Stimulated activated CD4-positive, alpha-beta T cell treated with anti-CD3 and anti-CD28 coated beads, Interleukin-1b, Interleukin-23, amount 100 ng/mL, for 48 hours (primary cell): ENCODE results near the gene ITGB7.
"Not testable (repeated sequence)": the region's sequence is repeated elsewhere in the genome, so short reads cannot be mapped to it uniquely, and the experiment has no call there.

Source experiments
- DNase-seq: peaks from one replicate; pipeline ENCODE4 v3.0.0-alpha.2; 2020

ITGB7 gene

GRCh38 chr12:53176750-53177149, 30.3 kb downstream of the ITGB7 start:
- no peak for DNase-seq

GRCh38 chr12:53174881-53175491, 32.1 kb downstream of the ITGB7 start:
- DNase-seq, result no peak

- no peak for DNase-seq
Measured at GRCh38 chr12:53173085-53173715, 33.9 kb downstream of the ITGB7 start.

DNA sequence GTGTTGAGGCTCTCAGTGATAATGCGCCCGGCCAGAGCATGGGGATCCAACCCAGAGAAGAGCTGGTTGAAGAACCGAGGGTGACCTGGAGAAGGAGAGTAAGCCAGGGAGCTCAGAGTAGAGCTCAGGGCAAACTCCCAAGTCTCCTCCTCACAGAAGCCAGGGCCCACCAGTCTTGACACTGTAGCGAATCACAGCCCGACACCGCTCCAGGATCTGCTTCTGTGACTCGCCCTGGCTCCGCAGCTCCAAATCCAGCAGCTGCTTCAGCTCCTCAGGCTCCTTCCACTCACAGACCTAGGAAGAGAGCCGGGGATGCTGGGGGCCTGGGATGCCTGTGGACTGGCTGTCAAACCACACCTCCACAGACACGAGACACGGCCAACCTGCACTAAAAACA, 34.7 kb downstream of the ITGB7 start:
- no peak for DNase-seq

- DNase-seq, result no peak
Measured at GRCh38 chr12:53171725-53172329, 35.2 kb downstream of the ITGB7 start.

DNA sequence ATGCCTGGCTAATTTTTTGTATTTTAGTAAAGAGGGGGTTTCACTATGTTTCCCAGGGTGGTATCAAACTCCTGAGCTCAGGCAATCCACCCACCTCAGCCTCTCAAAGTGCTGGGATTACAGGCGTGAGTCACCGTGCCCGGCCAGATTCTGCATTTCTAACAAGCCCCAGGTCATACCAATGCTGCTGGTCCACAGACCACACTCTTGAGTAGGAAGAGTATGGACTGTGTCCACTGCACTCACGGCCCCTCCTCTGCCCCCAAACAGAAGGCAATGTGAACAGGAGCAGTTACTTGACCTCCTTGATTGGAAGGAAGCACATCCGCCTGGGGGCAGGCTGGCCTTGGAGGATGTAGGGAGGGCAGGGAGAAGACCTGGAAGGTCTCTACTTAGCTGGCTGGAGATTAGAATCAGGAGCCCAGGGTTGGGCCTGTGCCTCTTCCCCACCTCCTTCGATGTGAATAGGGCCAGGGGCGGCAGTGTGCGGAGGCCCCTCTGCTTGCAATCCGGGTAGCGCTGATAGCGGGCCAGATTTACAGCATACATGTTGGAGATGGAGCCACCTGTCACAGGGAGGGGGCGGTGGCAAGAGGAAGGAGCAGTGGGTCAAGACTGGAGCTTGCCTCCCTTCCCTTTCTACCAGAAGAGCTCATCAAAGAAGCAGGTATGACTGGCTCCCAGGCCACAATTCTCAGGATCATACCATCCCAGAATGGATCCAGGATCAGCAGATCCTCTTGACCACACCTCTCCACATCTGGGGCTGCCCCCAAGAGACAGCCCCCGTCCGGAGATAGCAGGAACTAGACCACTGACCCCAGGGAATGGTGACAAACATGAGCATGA, 36.0 kb downstream of the ITGB7 start:
- no peak for DNase-seq

DNA sequence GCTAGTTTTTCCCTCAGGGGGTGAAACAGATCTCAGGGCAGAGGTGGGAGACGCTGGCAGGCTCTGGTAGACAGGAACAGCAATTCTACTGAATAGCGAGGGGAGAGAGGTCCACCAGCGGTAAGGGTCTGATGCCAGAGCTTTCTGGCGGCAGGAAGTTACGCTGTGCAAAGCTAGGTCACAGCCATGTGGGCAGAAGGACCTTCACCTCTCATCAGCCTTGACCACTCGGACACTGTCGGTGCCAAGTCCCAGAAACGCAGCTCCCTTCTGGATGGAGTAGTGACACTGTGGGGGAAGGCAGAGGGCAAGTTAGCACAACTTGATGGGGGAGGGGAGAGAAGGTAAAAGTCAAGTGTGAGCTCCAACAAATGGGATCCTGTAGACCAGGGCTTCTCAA, 36.8 kb downstream of the ITGB7 start:
- no peak for DNase-seq

- DNase-seq, result no peak
Measured at GRCh38 chr12:53169644-53170043, 37.4 kb downstream of the ITGB7 start.

DNA sequence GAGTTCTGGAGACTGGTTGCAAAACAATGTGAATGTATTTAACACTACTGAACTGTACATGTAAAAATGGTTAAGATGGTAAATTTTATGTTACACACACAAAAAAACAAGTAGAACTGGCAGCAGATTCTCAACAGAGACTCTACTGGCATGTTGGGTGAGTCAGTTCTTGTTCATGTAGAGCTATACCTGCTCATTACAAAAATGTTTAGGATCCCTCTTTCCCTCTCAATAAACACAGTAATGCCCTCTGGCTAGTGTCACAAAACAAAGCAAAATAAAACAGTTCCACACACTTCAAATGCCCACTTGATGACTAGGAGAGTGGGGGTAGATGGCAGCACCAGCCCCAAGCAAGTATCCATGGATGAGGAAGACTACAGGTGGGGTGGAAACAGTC, 40.2 kb downstream of the ITGB7 start:
- no peak for DNase-seq

- DNase-seq, result not testable (repeated sequence)
Measured at GRCh38 chr12:53163008-53163407, 44.0 kb downstream of the ITGB7 start.

DNA sequence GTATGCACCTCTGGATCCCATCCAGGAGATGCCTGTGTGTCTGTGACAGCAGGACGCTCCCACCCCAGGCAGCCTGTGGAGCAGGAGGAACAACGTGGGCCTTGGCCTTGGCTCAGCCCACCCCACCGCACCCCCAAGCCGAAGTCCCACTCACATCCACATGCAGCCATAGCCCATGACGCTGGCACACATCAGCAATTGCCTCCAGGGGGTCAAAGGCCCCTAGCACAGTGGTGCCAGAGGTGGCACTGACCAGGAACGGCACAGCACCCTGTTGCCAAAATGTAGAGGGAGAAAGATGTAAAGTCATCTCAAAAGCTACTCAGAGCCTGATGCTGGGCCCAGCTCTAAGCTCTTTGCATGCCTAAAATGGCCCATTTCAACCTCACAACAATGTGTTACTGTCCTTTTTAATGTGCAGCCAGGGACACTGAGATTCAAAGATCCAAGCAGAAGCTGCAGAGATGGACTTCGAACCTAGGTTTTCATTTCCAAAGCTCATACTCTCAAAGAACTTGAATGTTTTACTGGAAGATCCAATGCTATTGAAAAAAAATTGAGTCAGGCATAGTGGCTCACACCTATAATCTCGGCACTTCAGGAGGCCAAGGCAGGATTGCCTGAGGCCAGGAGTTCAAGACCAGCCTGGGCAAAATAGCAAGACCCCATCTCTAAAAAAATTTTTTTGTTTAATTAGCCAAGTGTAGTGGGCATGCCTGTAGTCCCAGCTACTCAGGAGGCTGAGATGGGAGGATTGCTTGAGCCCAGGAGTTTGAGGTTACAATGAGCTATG, 45.7 kb downstream of the ITGB7 start:
- no peak for DNase-seq

DNA sequence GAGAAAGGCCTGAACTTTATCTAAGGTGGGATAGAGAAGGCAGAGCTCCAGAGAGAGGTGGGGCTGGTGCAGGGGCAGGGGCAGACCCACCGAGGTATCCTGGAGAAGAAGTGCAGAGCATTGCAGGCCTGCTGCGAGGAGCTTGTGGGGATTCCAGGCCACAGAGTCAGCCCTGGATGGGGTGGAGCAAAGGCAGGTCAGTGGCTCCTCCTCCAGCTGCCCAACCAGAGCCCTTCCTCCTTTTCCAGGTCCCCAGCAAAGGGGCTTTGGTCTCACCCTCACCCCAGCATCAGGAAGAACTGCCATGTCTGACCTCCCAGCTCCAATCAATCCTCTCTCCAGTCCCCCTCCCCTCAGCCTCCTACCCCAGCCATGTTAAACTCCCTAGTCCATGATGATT, 46.4 kb downstream of the ITGB7 start:
- no peak for DNase-seq

DNA sequence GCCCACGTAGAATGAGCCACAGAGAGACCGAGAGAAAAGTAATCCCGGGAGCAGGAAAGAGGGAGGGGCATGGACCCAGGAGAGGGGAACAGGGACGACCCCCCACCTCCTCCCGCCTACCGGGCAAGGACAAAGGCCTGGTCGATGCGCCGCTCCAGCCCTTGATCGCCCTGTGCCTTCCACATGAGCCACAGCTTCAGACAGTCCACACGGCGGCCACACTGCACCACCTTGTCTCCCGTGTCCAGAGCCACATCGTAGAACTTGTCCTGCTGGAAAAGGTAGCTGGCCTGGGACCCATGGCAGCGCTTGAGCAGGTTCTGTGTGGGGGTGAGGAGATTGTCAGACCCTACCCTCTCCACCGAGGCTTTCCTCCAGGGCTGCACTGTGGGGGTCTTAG, 47.1 kb downstream of the ITGB7 start:
- no peak for DNase-seq

DNA sequence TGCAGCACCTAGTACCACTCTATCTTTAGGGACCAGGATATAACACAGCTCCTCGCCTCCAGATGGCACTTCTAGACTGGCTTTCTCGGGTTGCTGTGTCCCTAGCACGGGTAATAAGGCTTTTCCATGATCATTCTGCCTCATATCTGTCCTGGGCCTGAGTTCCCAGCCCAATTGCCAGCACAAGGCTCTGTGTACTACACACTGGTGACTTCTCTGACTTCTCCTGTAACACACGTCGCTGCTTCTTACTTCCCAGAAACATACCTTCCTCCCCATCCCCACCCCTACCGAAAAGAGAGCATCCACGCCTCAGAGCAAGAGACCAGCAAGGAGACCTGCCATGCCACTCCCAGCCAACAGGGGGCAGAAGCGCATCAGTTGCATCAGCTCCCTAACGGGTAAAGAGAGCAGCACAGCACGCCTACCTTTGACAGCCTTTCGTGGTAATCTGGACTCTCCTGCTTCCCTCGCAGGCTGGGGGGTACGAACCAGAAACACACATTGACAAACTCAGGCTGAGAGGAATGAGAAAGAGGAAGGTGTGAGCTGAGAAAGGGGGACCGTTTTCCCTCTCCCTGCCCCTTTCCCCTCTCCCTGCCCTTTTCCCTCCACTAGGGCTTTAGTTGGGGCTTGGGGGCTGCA, 47.7 kb downstream of the ITGB7 start:
- peak; percentile 92 for DNase-seq

DNA sequence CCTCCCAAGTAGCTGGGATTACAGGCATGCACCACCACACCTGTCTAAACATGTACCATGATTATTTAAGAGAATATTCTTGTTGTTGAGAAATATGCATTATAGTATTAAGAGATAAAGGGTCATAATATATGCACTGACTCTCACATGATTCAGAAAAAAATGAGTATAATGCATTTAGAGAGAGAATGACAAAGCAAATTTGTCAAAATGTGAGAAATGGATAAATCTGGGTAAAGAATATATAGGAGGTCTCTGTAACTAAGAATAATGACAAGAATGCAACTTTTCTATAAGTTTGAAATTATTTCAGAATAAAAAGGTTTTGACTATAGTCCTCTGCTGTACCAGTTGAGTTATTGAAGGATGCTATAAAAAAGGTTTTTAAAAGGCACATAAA, 54.7 kb downstream of the ITGB7 start:
- no peak for DNase-seq

DNA sequence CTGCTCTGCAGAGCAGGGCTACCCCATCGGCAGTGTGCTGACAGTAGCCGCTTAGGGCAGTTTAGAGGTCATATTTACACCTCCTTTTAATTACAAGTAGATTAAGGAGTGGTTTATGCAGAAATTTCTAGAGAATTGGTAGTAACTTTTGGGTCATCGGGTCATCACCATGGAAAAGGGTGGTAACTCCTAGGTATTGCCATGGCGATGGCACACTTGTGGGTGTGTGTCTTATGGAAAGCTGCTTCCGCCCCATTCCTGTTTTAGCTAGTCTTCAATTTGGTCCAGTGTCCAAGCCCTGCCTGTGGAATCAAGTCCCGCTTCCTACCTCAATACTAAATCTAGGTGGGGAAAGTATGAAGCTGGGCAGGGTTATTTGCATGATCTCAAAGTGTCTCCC, 56.0 kb downstream of the ITGB7 start:
- no peak for DNase-seq

- DNase-seq, result no peak
Measured at GRCh38 chr12:53147653-53148052, 59.4 kb downstream of the ITGB7 start.

- no peak for DNase-seq
Measured at GRCh38 chr12:53147181-53147580, 59.9 kb downstream of the ITGB7 start.

- DNase-seq, result no peak
Measured at GRCh38 chr12:53145383-53146260, 61.4 kb downstream of the ITGB7 start.

DNA sequence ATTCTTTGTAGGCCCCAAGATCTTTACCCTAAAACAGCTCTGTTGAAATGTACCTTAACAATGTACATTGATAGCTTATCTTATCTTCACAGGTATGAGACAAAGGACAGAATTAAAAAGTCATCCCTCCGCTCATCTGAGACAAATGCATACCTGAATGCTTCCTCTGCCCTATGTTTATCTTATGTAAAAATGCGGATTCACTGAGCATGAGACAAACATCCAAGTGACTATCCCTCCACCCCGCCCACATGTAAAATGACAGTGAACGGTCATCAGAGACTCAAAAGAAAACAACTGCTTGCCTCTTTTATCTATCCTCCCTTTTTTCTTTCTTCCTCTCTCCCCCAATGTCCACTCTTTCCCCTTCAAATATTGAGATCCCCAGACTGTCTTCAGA, 63.7 kb downstream of the ITGB7 start:
- no peak for DNase-seq
